ENCODE results near the gene BMP5. TPM values are rescaled to one million over a fixed set of nuclear protein-coding genes. Genes with fewer than 3 reads are reported as not detected.

The BMP5 gene
- total and polyA plus RNA-seq, 2 of the 13 experiments (the other 11 are each of a cell fraction or from before 2014, with no cell fraction given): not detected

DNA sequence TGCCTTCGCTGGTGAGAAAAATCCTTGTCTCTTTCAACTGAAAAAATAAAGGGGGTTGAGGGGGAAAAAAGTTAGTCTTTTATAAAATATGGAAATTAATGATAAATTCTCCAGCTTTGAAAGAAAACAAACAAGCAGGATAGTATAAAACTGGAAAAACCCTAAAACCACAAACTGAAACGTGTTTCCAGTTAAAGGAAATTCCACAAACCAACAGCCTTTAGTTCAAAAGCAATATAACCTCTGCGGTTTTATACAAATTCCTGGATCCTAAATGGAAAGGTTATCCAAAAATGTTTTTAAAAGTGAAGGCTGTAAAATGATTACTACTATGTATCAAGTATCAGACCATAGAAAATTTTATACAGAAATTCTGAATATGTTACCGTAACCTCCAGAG is 55.6 kb downstream of the BMP5 start (continued):
- TF ChIP-seq, protein P1, sequence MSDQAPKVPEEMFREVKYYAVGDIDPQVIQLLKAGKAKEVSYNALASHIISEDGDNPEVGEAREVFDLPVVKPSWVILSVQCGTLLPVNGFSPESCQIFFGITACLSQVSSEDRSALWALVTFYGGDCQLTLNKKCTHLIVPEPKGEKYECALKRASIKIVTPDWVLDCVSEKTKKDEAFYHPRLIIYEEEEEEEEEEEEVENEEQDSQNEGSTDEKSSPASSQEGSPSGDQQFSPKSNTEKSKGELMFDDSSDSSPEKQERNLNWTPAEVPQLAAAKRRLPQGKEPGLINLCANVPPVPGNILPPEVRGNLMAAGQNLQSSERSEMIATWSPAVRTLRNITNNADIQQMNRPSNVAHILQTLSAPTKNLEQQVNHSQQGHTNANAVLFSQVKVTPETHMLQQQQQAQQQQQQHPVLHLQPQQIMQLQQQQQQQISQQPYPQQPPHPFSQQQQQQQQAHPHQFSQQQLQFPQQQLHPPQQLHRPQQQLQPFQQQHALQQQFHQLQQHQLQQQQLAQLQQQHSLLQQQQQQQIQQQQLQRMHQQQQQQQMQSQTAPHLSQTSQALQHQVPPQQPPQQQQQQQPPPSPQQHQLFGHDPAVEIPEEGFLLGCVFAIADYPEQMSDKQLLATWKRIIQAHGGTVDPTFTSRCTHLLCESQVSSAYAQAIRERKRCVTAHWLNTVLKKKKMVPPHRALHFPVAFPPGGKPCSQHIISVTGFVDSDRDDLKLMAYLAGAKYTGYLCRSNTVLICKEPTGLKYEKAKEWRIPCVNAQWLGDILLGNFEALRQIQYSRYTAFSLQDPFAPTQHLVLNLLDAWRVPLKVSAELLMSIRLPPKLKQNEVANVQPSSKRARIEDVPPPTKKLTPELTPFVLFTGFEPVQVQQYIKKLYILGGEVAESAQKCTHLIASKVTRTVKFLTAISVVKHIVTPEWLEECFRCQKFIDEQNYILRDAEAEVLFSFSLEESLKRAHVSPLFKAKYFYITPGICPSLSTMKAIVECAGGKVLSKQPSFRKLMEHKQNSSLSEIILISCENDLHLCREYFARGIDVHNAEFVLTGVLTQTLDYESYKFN (CRISPR knock-in tag; conservative IDR thresholded peaks at IDR 0.05): no peak

DNA sequence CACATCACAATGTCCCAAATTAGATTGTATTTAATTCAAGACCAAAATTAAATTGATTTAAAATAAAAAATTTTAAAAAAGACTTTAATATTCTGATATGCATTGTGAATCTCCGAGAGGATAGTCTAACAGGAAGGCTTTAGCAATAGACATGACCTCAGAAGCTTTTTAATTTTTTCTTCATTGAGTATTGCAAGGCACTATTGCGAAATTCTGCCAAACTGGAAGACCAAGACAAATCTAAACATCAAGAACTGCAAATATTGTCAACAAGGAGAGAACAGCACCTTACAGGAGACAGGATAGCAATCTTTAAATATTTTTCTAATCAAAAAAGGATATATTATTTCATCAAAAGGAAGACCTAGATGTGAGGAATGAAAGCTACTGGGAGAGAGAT is 56.9 kb downstream of the BMP5 start:
- H4K20me1 ChIP-seq (ENCODE audit: insufficient read depth, low read length): no peaks in the 10 kb centered on the region
- intact Hi-C loops (cut with micrococcal nuclease; ENCODE audit: unreplicated experiment): no loop called here
- TF ChIP-seq, protein P2, sequence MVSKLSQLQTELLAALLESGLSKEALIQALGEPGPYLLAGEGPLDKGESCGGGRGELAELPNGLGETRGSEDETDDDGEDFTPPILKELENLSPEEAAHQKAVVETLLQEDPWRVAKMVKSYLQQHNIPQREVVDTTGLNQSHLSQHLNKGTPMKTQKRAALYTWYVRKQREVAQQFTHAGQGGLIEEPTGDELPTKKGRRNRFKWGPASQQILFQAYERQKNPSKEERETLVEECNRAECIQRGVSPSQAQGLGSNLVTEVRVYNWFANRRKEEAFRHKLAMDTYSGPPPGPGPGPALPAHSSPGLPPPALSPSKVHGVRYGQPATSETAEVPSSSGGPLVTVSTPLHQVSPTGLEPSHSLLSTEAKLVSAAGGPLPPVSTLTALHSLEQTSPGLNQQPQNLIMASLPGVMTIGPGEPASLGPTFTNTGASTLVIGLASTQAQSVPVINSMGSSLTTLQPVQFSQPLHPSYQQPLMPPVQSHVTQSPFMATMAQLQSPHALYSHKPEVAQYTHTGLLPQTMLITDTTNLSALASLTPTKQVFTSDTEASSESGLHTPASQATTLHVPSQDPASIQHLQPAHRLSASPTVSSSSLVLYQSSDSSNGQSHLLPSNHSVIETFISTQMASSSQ (IDR thresholded peaks at IDR 0.05; ENCODE audit: low read depth): no peak
- TF ChIP-seq, protein P2 (CRISPR knock-in tag; IDR thresholded peaks at IDR 0.05; ENCODE audit: borderline replicate concordance): no peak
- TF ChIP-seq CEBPB (IDR thresholded peaks at IDR 0.05; ENCODE audit: borderline replicate concordance, low read depth, low read length): peak; percentile 85
- peaks cover 10% of the 10 kb centered on the region for H3K4me1 ChIP-seq (ENCODE audit: insufficient read depth, low read length)
- H3K27me3 ChIP-seq (ENCODE audit: control insufficient read depth in 1 of 2, insufficient read depth in 2 of 2, low read length in 2 of 2): no peaks in the 10 kb centered on the region
- H3K9me3 ChIP-seq (ENCODE audit: low read length): no peaks in the 10 kb centered on the region
- ChIA-PET POLR2A (no interaction called here), CTCF (ENCODE audit: low intra/inter-chr PET ratio, low total read pairs) (no interaction called here)
- H3K27ac ChIP-seq (ENCODE audit: extremely low read length, insufficient read depth, low read length): no peak overlapping the region
- FAIRE-seq: no peak
- no peak for ATAC-seq
- in situ Hi-C loops (cut with HindIII; ENCODE audit: extremely low pct_ligation_motif_present, low pct_unique_long_range_greater_than_20kb): no loop called here
- no peaks in the 10 kb centered on the region for H3K79me2 ChIP-seq (ENCODE audit: insufficient read depth, low read length)
- 2% methylated on average over 2 of the region's 2 CpGs for WGBS (ENCODE audit: low lambda C conversion rate)
- no peaks in the 10 kb centered on the region for H3K36me3 ChIP-seq (replicated peaks in 1 of 2; ENCODE audit: control insufficient read depth in 1 of 2, insufficient read depth in 2 of 2, low read length in 2 of 2)
- DNase-seq (ENCODE audit: low spot score): no peak
- no TSS peak for BruUV-seq (replicated peaks)
- no peak overlapping the region for H3K9ac ChIP-seq (ENCODE audit: insufficient read depth, low read depth, low read length)
- H3K4me3 ChIP-seq (replicated peaks in 1 of 3; ENCODE audit: insufficient read depth in 1 of 3, low read depth in 2 of 3, low read length in 3 of 3): no peak overlapping the region
- H2AFZ ChIP-seq (ENCODE audit: low read length): no peak overlapping the region
- H3K4me2 ChIP-seq (ENCODE audit: low read depth, low read length): no peak overlapping the region
